ENCODE measurements around the gene AIF1L.
"Not testable (repeated sequence)": the region's sequence is repeated elsewhere in the genome, so short reads cannot be mapped to it uniquely, and the experiment has no call there.

The AIF1L gene

GRCh38 chr9:131146186-131146585 is 49.9 kb downstream of the AIF1L start:
- TF ChIP-seq ZFX (IDR thresholded peaks at IDR 0.05; ENCODE audit: borderline replicate concordance) = no peak
- TF ChIP-seq CTCF (IDR thresholded peaks at IDR 0.05) = no peak
- no peak overlapping the region for H3K27ac ChIP-seq

- no peak for TF ChIP-seq CTCF (IDR thresholded peaks at IDR 0.05)
- TF ChIP-seq ZFX (IDR thresholded peaks at IDR 0.05; ENCODE audit: borderline replicate concordance) = no peak
Measured at GRCh38 chr9:131148276-131148675, 51.9 kb downstream of the AIF1L start.

GRCh38 chr9:131148966-131149687 is 52.8 kb downstream of the AIF1L start:
- H3K27ac ChIP-seq = no peak overlapping the region
- TF ChIP-seq ZFX (IDR thresholded peaks at IDR 0.05; ENCODE audit: borderline replicate concordance) (no peak), CTCF (IDR thresholded peaks at IDR 0.05) (no peak)

More at GRCh38 chr9:131148276-131148675, 51.9 kb downstream of the AIF1L start:
- no peak overlapping the region for H3K27ac ChIP-seq

GRCh38 chr9:131149688-131150053 is 53.3 kb downstream of the AIF1L start:
- no peak for TF ChIP-seq ZFX (IDR thresholded peaks at IDR 0.05; ENCODE audit: borderline replicate concordance)
- no peak for TF ChIP-seq CTCF (IDR thresholded peaks at IDR 0.05)
- H3K27ac ChIP-seq = no peak overlapping the region

- no peak overlapping the region for H3K27ac ChIP-seq
- no peak for TF ChIP-seq CTCF (IDR thresholded peaks at IDR 0.05)
- TF ChIP-seq ZFX (IDR thresholded peaks at IDR 0.05; ENCODE audit: borderline replicate concordance) = no peak
Measured at GRCh38 chr9:131153595-131153994, 57.3 kb downstream of the AIF1L start.

- H3K27ac ChIP-seq = not testable (repeated sequence)
Measured at GRCh38 chr9:131158673-131159072, 62.3 kb downstream of the AIF1L start.

- TF ChIP-seq ZFX (IDR thresholded peaks at IDR 0.05; ENCODE audit: borderline replicate concordance) = no peak
- no peak for TF ChIP-seq CTCF (IDR thresholded peaks at IDR 0.05)
- no peak overlapping the region for H3K27ac ChIP-seq
Measured at GRCh38 chr9:131160416-131161112, 64.2 kb downstream of the AIF1L start.

All from 22Rv1 (cell line).